NCI-H2107 treated with DMSO at 0.1 percent for 48 hours (cell line): Measurements from ENCODE around the gene DNAAF9.
"Not testable (repeated sequence)": the region's sequence is repeated elsewhere in the genome, so short reads cannot be mapped to it uniquely, and the experiment has no call there.

Source experiments
- DNase-seq: peaks from one replicate; lab custom pipeline; 2025; ENCODE audit not compliant: unreplicated experiment; lab: John Stamatoyannopoulos, UW

The DNAAF9 gene

GRCh38 chr20:3407040-3407770 lies at the start of gene DNAAF9:
TSS of gene DNAAF9 (minus strand) at chr20:3407669. CDS start at chr20:3407557, 112 bp downstream.
- DNase-seq: no peak

DNA sequence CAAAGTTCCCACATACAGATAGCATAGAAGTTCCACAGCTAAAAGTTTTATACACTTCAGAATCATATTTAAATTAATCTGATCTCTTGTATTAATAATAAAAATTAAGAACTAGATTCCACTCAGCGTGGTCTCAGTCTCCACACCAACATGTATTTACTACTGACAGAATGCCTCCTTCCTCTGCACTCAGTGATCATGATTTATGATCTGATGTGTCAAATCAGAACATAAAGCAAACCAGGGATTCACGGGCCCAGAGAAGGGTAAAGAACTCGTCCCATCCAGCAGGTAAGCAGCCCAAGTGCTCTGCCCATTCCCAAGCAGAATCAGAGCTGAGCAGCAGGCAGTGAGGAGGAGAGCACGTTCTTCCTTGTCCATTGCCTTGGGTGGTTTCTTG lies 49.2 kb upstream of the DNAAF9 start:
- no peak for DNase-seq

- DNase-seq: no peak
These were observed 47.4 kb upstream of the DNAAF9 start for GRCh38 chr20:3454831-3455230.

DNA sequence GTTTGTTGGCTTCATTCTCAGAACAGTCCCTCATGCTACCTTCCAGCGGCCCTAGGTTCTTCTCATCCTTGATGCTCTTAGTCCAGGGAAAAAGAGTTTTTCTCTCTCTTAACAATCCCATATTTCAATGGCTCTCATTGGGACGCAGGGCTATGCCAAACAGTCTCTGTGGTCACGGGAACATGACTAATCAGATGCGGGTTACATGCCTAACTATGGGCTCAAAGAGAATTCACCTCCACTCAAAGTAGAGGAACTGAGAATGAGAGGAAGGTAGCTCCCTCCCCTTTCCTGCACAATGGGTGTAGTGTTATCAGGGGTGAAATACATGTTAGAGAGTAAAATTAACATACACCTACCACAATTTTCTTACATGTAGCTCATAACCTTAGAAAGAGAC lies 45.2 kb upstream of the DNAAF9 start:
- no peak for DNase-seq

DNA sequence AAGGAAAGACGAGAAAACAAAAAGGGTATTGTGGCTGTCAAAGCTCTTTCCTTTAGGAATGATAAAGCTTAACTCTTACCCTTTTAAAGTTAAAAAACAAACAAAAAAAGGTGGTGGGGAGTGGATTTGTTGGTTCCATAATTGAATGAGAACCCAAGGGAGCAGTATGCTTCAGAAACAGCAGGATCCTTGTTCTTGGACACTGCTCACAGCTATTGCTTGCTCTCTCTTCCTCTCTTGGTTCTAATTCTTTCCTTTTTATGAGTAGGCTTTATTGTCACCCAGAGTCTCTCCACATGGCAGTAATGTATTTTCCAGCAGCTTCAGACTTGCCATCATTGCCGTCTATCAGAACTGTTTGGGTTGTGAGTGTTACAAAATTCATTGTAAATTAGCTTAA lies 44.7 kb upstream of the DNAAF9 start:
- no peak for DNase-seq

- DNase-seq: no peak
These were observed 41.9 kb upstream of the DNAAF9 start for GRCh38 chr20:3449319-3449718.

DNA sequence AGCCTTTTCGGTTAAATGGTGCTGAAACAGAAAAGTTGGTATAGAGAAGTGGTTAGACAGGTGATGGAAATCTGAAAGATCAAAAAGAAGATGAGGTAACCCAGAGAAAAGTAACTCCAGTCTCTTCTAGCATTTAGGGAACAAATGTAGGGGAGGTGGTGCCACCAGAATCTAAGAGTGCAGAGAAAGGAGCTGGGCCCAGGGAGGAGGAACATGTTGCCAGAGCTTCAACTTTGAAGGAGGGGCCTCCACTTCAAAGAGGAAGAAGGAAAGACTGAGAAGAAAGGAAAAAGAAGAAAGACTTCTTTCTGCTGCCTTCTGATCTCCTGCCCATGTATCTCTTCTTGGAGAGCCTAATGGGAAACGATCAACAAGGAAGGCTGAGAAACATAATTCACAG lies 39.9 kb upstream of the DNAAF9 start:
- DNase-seq: no peak

DNA sequence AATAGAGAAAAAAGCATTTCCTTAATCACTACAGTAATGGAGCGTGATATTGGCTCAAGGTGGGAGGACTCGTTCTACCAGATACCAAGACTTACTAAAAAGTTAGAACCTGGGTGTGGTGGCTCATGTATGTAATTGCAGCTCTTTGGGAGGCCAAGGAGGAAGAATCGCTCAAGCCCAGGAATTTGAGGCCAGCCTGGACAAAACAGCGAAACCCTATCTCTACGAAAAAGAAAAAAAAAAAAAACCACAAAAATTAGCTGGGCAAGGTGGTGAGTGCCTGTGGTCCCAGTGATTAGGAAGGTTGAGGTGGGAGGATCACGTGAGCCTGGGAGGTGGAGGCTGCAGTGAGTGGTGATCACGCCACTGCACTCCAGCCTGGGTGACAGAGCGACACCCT lies 39.3 kb upstream of the DNAAF9 start:
- DNase-seq: no peak

DNA sequence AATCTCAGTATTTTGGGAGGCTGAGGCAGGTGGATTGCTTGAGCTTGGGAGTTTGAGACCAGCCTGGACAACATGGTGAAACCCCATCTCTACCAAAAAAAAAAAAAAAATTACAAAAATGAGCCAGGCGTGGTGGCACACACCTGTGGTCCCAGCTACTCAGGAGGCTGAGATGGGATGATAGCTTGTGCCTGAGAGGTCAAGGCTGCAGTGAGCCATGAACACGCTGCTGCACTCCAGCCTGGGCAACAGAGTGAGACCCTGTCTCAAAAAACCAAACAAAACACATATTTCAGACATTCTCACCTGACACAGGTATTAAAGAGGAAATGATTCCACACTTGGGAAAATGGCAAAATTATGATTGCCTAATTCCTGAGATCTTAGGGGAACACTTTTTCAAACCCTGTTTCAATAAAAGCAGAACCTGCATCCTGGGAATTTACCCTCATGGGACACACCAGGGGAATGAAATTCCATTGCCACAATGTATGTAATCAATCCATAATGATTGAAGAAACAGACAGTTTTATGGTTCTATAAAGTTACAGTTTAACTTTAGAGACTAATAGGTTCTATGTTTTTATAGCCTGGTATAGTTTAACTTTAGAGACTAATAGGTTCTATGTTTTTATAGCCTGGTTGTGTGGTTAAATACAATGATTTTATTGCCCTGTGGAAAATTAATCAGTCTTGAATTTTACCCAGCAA lies 29.6 kb upstream of the DNAAF9 start:
- DNase-seq: no peak

DNA sequence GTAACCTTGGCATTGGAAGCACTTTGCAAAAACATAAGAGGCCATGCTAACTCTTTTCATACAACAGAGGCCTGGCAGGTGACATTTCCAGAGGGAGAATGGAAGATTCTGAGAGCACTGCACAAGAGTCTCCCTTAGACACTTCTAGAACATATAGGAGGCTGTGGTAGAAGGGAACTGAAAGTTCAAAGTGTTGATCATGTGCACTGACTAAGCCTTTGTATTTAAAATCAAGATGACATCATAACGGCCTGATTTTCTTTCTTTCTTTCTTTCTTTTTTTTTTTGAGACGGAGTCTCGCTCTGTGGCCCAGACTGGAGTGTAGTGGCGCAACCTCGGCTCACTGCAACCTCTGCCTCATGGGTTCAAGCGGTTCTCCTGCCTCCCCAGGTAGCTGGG lies 26.8 kb upstream of the DNAAF9 start:
- no peak for DNase-seq

- DNase-seq: no peak
These were observed 26.3 kb upstream of the DNAAF9 start for GRCh38 chr20:3433744-3434143.

GRCh38 chr20:3432844-3433243 lies 25.4 kb upstream of the DNAAF9 start:
- DNase-seq: no peak

GRCh38 chr20:3431109-3431508 lies 23.6 kb upstream of the DNAAF9 start:
- DNase-seq: no peak

DNA sequence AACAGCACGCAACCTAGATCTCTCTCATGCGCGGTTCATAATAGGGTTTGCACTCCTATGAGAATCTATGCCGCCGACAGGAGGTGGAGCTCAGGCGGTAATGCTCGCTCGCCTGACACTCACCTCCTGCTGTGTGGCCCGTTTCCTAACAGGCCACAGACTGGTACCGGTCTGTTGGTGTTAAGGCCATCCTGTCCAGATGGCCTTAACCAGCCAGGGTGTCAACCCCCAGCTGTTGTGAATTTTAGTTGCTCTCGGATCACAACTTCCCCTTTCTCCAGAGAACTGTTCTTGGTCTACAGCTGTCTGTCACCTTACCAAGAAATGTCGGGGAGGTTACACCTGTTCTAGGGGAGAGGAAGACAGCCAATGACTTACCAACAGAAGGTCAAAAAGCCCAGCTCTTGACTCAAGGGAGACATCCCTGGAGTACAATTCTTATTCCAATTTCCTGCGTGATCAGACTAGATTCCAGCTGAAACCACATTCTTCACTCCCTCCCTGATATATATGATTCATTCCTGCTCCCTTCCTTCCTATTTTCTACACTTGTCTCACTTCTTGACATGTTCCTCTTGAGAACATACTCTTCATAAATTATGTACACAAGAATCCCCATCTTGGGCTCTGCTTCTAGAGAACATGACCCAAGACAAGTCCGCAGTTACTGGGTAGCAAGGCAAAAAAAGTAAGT lies 23.1 kb upstream of the DNAAF9 start:
- DNase-seq: no peak

DNA sequence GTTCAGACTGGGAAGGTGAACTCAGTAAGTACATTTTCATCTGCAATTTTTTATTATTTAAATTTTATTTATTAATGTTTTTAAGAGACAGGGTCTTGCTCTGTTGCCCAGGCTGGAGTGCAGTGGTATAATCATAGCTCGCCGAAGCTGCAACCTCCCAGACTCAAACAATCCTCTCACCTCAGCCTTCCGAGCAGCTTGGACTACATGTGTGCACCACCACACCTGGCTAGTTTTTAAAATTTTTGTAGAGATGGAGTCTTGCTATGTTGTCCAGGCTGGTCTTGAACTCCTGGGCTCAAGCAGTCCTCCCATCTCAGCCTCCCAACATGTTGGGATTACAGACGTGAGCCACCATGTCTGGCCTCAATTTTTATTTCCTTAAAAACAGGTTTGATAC lies 19.3 kb upstream of the DNAAF9 start:
- DNase-seq: not testable (repeated sequence)

DNA sequence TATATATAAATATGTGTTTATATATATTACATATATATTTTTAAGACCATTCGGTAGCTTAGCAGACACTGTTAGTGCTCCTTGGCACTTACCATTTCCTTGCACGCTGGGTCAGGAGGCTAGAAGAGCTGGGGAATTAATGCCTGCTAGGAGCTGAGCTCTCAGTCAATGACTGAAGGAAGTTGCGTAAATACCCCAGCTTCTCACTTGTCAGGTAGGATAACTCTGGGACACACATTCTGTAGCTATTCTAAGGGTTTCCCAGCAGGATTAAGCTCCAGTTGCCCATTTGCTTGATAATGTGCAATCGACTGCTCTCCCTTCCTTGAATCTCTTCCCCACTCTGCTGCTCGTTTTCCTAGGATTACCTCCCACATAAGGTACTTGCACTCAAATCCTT lies 15.7 kb upstream of the DNAAF9 start:
- no peak for DNase-seq

- no peak for DNase-seq
These were observed 14.5 kb upstream of the DNAAF9 start for GRCh38 chr20:3421985-3422384.

- peak; percentile 19 for DNase-seq
These were observed 12.8 kb upstream of the DNAAF9 start for GRCh38 chr20:3420211-3420707.

- not testable (repeated sequence) for DNase-seq
These were observed 10.7 kb upstream of the DNAAF9 start for GRCh38 chr20:3418161-3418560.

DNA sequence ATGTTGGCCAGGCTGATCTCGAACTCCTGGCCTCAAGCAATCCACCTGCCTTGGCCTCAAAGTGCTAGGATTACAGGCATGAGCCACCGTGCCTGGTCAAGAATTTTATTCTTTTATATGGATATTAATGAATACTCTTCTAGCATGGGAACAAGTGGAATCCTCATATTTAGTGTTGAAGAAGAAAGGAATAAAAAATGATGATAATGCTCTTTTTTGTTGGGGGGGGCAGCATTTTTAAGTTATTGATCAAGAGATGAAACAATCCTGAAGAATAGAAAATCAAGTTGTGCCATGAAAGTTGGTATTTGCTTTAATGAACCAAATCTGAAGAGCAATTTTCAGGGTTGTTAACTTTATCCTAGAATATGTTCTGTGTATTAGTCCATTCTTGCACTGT lies 6.7 kb upstream of the DNAAF9 start:
- no peak for DNase-seq

DNA sequence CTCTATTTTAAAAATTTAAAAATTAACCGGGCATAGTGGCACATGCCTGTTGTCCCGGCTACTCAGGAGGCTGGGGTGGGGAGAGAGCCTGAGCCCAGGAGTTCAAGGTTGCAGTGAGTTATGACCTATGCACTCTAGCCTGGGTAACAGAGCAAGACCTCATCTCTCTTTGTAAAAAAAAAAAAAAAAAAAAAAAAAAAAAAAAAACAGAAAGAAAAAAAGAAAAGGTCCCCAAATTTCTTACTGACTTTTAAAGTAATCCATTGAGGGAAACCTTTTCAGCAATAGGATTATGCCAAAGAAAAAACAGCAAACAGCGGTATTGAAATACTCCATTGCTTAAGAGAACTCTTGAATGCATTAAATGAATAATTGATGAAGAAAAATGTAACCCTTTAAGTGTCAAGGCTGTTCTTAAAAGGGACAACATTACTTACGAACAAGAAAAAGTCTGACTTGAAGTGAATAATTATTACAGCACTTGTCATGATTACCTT lies 6.0 kb upstream of the DNAAF9 start:
- DNase-seq: no peak
